AG04449 (cell line): Measurements from ENCODE around the gene ENO4.
A peak's percentile ranks its signal among the peaks of the same experiment; 100 is the strongest.

Source experiments
- CTCF ChIA-PET: fragments of 350-600 bp; formaldehyde crosslinking; extraction: SDS; loops from one replicate; lab custom pipeline; 2021; ENCODE audit warnings: antibody characterized with exemption; lab: Yijun Ruan, JAX
- POLR2A ChIA-PET: fragments of 400-600, 350-600 bp; formaldehyde crosslinking; extraction: SDS; loops from one replicate; lab custom pipeline; 2020; ENCODE audit warnings: antibody characterized with exemption, inconsistent platforms; lab: Yijun Ruan, JAX
- DNase-seq: peaks from one replicate; pipeline ENCODE4 v3.0.0-alpha.2; 2010; ENCODE audit warnings: low read depth, low spot score
- H3K4me3 ChIP-seq: 2 replicates; pipeline ENCODE4 v1.5.1; 2011; ENCODE audit warnings: low read depth, mild to moderate bottlenecking, control low read depth, low read length
- TF ChIP-seq, protein P1 (sequence below): IDR thresholded peaks from one replicate; pipeline ENCODE4 v1.5.1; 2011; ENCODE audit warnings: mild to moderate bottlenecking, moderate library complexity, low read length, control low read depth, inconsistent platforms; ENCODE audit not compliant: insufficient read depth; ENCODE audit errors: missing control alignments

The ENO4 gene

DNA sequence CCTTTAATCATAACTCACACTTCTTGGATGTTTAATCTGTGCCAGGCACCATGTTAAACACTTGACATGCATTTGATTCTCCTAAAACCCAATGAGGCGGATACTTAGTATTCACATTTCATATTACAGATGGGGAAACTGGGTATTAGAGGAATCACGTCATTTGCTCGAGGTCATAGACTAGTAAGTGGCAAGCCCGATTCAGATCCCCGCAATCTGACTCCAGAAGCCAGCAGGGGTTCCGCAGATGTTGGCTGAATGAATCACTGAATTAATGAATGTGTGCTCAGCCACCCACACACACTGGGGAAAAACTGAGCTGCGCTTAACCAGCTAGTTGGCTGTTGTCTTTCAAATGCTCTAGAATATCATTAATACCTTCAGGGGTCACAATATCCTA is 22.5 kb upstream of the ENO4 start:
- ChIA-PET CTCF (interaction anchor here (0.6 to 1.8 kb wide), 5 partner anchors 9 to 341 kb away, joined by 3 to 7 read pairs (median 3); no protein-coding TSS in a partner anchor), POLR2A (no interaction called here)
- TF ChIP-seq, protein P1, sequence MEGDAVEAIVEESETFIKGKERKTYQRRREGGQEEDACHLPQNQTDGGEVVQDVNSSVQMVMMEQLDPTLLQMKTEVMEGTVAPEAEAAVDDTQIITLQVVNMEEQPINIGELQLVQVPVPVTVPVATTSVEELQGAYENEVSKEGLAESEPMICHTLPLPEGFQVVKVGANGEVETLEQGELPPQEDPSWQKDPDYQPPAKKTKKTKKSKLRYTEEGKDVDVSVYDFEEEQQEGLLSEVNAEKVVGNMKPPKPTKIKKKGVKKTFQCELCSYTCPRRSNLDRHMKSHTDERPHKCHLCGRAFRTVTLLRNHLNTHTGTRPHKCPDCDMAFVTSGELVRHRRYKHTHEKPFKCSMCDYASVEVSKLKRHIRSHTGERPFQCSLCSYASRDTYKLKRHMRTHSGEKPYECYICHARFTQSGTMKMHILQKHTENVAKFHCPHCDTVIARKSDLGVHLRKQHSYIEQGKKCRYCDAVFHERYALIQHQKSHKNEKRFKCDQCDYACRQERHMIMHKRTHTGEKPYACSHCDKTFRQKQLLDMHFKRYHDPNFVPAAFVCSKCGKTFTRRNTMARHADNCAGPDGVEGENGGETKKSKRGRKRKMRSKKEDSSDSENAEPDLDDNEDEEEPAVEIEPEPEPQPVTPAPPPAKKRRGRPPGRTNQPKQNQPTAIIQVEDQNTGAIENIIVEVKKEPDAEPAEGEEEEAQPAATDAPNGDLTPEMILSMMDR = no peak
- no peak overlapping the region for H3K4me3 ChIP-seq
- peak; percentile 9 for DNase-seq

DNA sequence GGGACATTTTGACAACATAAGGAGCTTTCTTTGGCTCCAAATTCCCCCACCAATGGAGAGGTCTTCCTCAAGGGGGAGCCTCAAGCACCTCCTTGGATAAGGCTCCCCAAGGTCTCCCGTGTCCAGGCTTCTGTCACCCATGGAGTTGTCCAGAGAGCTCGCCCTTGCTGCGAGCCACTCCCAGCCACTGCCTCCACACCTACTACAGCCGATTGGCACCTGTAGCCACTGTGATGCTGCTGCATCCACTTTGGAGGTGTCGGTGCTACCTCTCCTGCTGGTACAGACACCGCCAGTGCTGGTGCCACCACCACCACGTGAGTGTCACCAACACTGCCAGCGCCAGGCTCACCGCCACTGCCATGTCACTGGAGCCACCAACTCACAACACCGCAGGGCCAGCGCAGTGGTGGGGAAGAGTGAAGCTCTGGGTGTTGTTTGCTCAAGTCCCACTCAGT is 22.1 kb upstream of the ENO4 start:
- no peak overlapping the region for H3K4me3 ChIP-seq
- ChIA-PET CTCF (interaction anchor here (0.6 to 1.8 kb wide), 6 partner anchors 9 to 271 kb away, joined by 3 to 7 read pairs (median 3); no protein-coding TSS in a partner anchor), POLR2A (no interaction called here)
- no peak for DNase-seq
- TF ChIP-seq, protein P1 = no peak

DNA sequence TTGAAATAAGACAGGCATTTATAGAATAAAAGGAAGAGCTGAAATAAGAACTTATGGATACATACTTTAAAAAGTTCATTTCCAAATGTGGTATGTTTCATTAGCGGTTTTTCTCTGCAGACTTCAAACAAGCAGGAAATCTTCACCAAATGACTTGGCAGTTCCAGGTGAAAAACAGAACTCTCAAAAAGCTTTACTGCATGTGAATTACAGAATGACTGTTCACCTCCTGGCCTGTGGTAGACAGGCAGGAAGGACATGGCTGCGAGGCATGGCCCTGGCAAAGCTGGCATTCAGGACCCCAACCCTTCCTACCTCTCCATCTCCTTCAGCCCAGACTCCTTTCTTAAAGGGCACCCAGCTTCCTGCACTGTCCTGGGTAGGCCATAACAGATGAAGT is 21.2 kb upstream of the ENO4 start:
- TF ChIP-seq, protein P1 = no peak
- ChIA-PET CTCF (interaction anchor here (0.9 to 3.1 kb wide), 7 partner anchors 9 to 348 kb away, joined by 3 to 12 read pairs (median 4); no protein-coding TSS in a partner anchor), POLR2A (no interaction called here)
- DNase-seq = no peak
- no peak overlapping the region for H3K4me3 ChIP-seq

- TF ChIP-seq, protein P1 = no peak
- ChIA-PET POLR2A (no interaction called here), CTCF (interaction anchor here (3.1 kb wide), 1 partner anchor 33 kb away, joined by 12 read pairs; no protein-coding TSS in a partner anchor)
- DNase-seq = no peak
- H3K4me3 ChIP-seq = no peak overlapping the region
Measured at GRCh38 chr10:116829711-116830110, 19.6 kb upstream of the ENO4 start.

DNA sequence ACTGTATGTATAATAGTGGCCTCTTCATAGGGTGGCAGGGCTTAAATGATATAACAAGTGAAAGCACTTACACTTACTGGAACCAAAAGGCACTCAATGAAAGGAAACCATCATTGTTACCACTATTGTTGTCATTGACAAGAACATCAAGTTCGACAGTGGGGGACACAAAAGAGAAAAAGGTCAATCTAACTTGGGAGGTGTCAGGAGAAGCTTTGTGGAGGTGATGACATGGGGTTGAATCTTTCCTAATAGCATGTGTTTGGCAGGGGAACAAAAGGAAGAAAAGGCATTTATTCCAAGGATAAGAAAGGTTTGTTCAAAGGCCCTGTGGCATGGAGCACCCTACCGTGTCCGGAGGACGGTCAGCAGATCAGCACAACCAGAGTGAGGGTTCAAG is 18.2 kb upstream of the ENO4 start:
- DNase-seq = no peak
- POLR2A ChIA-PET = no interaction called here
- TF ChIP-seq, protein P1 = no peak
- H3K4me3 ChIP-seq = no peak overlapping the region
- CTCF ChIA-PET = no interaction called here

DNA sequence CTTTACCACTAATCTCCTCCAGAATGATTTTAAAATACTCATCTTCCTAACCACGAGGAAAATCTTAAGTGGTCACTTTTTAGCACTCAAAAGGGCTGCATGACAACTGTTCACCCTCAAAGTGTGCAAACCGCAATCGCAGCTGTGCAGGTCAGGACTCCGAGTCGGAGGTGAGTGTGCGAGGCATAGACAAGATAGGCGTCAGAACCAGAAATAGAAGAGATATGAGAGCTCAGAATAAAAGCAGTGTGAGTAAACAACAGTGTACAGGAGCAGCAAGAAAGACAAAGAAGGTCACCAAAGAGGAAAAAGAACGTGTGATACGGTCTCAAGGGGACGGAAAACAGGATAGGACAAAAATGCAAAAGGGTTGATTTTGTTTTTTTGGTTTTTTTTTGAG is 17.5 kb upstream of the ENO4 start:
- DNase-seq = no peak
- ChIA-PET POLR2A (no interaction called here), CTCF (no interaction called here)
- H3K4me3 ChIP-seq = no peak overlapping the region
- TF ChIP-seq, protein P1 = no peak
